Right lobe of liver (tissue), 6 donors: Measurements from ENCODE around the gene NUDT12. TPM values are rescaled to one million over a fixed set of nuclear protein-coding genes. Genes with fewer than 3 reads are reported as not detected.

Source experiments
- ATAC-seq, 4 donors: fragments of 200-7000 bp; cut with Tn5 transposase; one replicate each; pipeline ENCODE4 v1.9.1; 2020; ENCODE audit warnings: mild to moderate bottlenecking in 4 of 4, moderate library complexity in 4 of 4
- DNase-seq, 3 donors: peaks; one replicate each; pipeline ENCODE4 v3.0.0-alpha.2; 2020
- H3K27ac ChIP-seq, 3 donors: fragments of 200-600 bp; one replicate each; pipeline ENCODE4 v1.8.0; 2022
- H3K27me3 ChIP-seq, 2 donors: fragments of 200-600 bp; one replicate each; pipeline ENCODE4 v1.8.0; 2022
- H3K36me3 ChIP-seq, 4 donors: fragments of 200-600 bp; sonication (generic) in 1 of 4; one replicate each; pipeline versions ENCODE4 v1.5.1 to v1.8.0; 2017 to 2022; ENCODE audit warnings: control low read depth in 1 of 4
- H3K4me1 ChIP-seq, 4 donors: fragments of 200-600 bp; sonication (generic) in 1 of 4; one replicate each; pipeline versions ENCODE4 v1.5.1 to v1.8.0; 2017 to 2022; ENCODE audit warnings: control low read depth in 1 of 4
- H3K4me3 ChIP-seq, 3 donors: fragments of 200-600 bp; one replicate each; pipeline ENCODE4 v1.8.0; 2022
- H3K9me3 ChIP-seq, 4 donors: fragments of 200-600 bp; sonication (generic) in 1 of 4; one replicate each; pipeline versions ENCODE4 v1.5.1 to v1.8.0; 2017 to 2022; ENCODE audit warnings: control low read depth in 1 of 4
- POLR2A ChIP-seq: fragments of 450-650 bp; IDR thresholded peaks from one replicate; pipeline ENCODE4 v1.6.1; 2017; ENCODE audit warnings: antibody characterized with exemption, mild to moderate bottlenecking
- WGBS: methylation state at CpG from one replicate; pipeline ENCODE4 v1.1.6; 2018; ENCODE audit warnings: low coverage, low lambda C conversion rate; ENCODE audit not compliant: insufficient coverage; ENCODE audit errors: missing lambda C conversion rate; 5-methylcytosine and 5-hydroxymethylcytosine counted together
- intact Hi-C, 2 donors: fragments of 100-400 bp; cut with DNase I; formaldehyde crosslinking; loops; one replicate each; pipeline versions ENCODE4 v1.11.2 to v1.14.1; 2022
- total RNA-seq, 6 experiments: library from RNA; depleted of rRNA in 2 of 6; stranded (reverse); fragments of >200 nt in 2 of 6; fragmentation: NEBNext Ultra II Directional in 3 of 6; extraction: Animal tissue kit (Norgen Biotek cat#: 25700) in 3 of 6; gene quantifications; one replicate each; pipeline versions ENCODE4 v1.1.0 to v1.2.4, GENCODE V29; 2016 to 2023
- TF ChIP-seq, protein P1 (sequence below), 4 donors: fragments of 200-600 bp in 3 of 4; fragments of 450-650 bp in 1 of 4; IDR thresholded peaks; one replicate each; pipeline versions ENCODE4 v1.5.1 to v1.8.0; 2016 to 2022; ENCODE audit warnings: antibody characterized with exemption in 4 of 4, mild to moderate bottlenecking in 2 of 4
- donor health status: DM: no; HTN: yes; CAD: no.
- donor health status: DM: no; HTN: no; CAD: no.
- donor health status: DM: no; HTN: no; CAD: no.
- donor health status: DM: no; HTN: yes; CAD: no.
- donor health status: DM: no; HTN: yes; CAD: no.

The NUDT12 gene
- total RNA-seq, 6 experiments from 2014 or later = 15.9 to 19.9 (median 18.4) TPM

- DNase-seq (no peak), ATAC-seq (no peak)
- no peaks in the 10 kb centered on the region for H3K9me3 ChIP-seq
- TF ChIP-seq POLR2A = no peak
- TF ChIP-seq, protein P1, sequence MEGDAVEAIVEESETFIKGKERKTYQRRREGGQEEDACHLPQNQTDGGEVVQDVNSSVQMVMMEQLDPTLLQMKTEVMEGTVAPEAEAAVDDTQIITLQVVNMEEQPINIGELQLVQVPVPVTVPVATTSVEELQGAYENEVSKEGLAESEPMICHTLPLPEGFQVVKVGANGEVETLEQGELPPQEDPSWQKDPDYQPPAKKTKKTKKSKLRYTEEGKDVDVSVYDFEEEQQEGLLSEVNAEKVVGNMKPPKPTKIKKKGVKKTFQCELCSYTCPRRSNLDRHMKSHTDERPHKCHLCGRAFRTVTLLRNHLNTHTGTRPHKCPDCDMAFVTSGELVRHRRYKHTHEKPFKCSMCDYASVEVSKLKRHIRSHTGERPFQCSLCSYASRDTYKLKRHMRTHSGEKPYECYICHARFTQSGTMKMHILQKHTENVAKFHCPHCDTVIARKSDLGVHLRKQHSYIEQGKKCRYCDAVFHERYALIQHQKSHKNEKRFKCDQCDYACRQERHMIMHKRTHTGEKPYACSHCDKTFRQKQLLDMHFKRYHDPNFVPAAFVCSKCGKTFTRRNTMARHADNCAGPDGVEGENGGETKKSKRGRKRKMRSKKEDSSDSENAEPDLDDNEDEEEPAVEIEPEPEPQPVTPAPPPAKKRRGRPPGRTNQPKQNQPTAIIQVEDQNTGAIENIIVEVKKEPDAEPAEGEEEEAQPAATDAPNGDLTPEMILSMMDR (IDR thresholded peaks at IDR 0.05) = no peak
- H3K36me3 ChIP-seq = no peaks in the 10 kb centered on the region
- no peak overlapping the region for H3K27ac ChIP-seq
- no peaks in the 10 kb centered on the region for H3K4me1 ChIP-seq
- intact Hi-C loops = no loop called here
- H3K4me3 ChIP-seq = no peak overlapping the region
- no peaks in the 10 kb centered on the region for H3K27me3 ChIP-seq
Measured at GRCh38 chr5:103542441-103542840, 20.1 kb downstream of the NUDT12 start.

DNA sequence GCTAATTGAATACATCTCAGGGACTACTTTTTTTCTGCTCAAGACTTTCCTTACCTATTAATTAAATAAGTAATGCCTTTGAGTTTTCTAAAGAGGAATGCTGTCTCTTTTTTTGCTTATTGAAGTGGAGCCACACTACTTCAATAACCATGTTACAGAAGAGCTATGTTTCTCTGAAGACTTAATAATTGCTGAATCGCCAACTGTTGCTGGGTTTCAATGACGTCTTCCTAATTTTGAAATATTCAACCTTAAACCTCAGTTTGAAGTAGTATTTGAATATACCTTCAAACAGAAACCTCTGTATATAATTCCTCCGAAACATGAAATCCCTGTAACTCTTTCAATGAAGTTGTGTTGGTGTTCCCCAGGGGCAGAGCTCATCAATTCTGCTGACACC, 21.0 kb downstream of the NUDT12 start:
- Histone ChIP-seq H3K27me3 (no peaks in the 10 kb centered on the region), H3K9me3 (no peaks in the 10 kb centered on the region), H3K27ac (no peak overlapping the region), H3K4me3 (no peak overlapping the region), H3K36me3 (no peaks in the 10 kb centered on the region), H3K4me1 (no peaks in the 10 kb centered on the region)
- no peak for ATAC-seq
- DNase-seq = no peak
- 88% methylated on average over 3 of the region's 3 CpGs for WGBS
- TF ChIP-seq, protein P1 (IDR thresholded peaks at IDR 0.05) = no peak
- no peak for TF ChIP-seq POLR2A
- intact Hi-C loops = no loop called here

DNA sequence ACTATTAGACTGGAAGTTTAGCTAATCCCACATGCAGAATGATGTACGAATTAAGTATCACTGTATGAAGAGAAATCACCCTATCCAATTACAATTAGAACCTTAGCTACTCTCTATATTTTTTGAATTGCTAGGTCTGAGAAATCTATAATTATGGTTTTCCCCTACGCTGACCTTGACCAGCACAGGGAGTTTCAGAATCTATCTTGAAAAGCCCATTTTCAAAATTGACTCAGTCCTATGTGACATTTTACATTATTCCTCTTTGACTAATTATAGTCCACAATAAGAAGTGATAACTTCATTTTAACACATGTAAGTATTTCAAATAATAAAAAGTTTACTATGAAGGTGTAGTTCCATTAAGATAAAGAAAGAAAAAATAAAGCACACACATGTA, 21.5 kb downstream of the NUDT12 start:
- DNase-seq (no peak), ATAC-seq (no peak)
- Histone ChIP-seq H3K9me3 (no peaks in the 10 kb centered on the region), H3K27ac (no peak overlapping the region), H3K4me3 (no peak overlapping the region), H3K4me1 (no peaks in the 10 kb centered on the region), H3K36me3 (no peaks in the 10 kb centered on the region), H3K27me3 (no peaks in the 10 kb centered on the region)
- TF ChIP-seq, protein P1 (IDR thresholded peaks at IDR 0.05) = no peak
- no peak for TF ChIP-seq POLR2A
- 67% methylated on average over 2 of the region's 2 CpGs for WGBS
- intact Hi-C loops = no loop called here

GRCh38 chr5:103539376-103540330, 22.9 kb downstream of the NUDT12 start:
- WGBS = 28% methylated on average over 2 of the region's 3 CpGs
- intact Hi-C loops = no loop called here
- Histone ChIP-seq H3K27me3 (no peaks in the 10 kb centered on the region), H3K27ac (no peak overlapping the region), H3K4me3 (no peak overlapping the region), H3K36me3 (no peaks in the 10 kb centered on the region), H3K4me1 (no peaks in the 10 kb centered on the region), H3K9me3 (no peaks in the 10 kb centered on the region)
- ATAC-seq (no peak), DNase-seq (no peak)
- no peak for TF ChIP-seq POLR2A
- TF ChIP-seq, protein P1 (IDR thresholded peaks at IDR 0.05) = no peak
